WTC11 (cell line): ENCODE results near the gene EHBP1. TPM values are rescaled to one million over a fixed set of nuclear protein-coding genes. Genes with fewer than 3 reads are reported as not detected.
A peak's percentile ranks its signal among the peaks of the same experiment; 100 is the strongest.

Experiments used
- ATAC-seq: fragments of 200-7000 bp; cut with Tn5 transposase; 2 replicates; pipeline ENCODE4 v1.10.0; 2021; ENCODE audit warnings: mild to moderate bottlenecking, moderate library complexity
- CTCF ChIA-PET: fragments of 300-600 bp; sonication (Branson Sonifier 250); formaldehyde crosslinking; loops from one replicate; lab custom pipeline; 2021; ENCODE audit warnings: antibody characterized with exemption; lab: Charles Lee
- POLR2A ChIA-PET: fragments of 350-600 bp; sonication (Branson Sonifier 250); formaldehyde crosslinking; loops from one replicate; lab custom pipeline; 2021; ENCODE audit warnings: antibody characterized with exemption; lab: Charles Lee
- DNase-seq: peaks from one replicate; pipeline ENCODE4 v3.0.0; 2021; ENCODE audit warnings: low spot score
- H3K27ac Mint-ChIP-seq: 2 replicates; pipeline ENCODE4 v1.8.0; 2021; ENCODE audit warnings: mixed read lengths
- H3K27me3 Mint-ChIP-seq: 2 replicates; pipeline ENCODE4 v1.8.0; 2021; ENCODE audit warnings: low read depth, mild to moderate bottlenecking, moderate library complexity, mixed read lengths
- H3K36me3 Mint-ChIP-seq: 2 replicates; pipeline ENCODE4 v1.8.0; 2021; ENCODE audit warnings: mixed read lengths
- H3K4me1 Mint-ChIP-seq: 2 replicates; pipeline ENCODE4 v1.8.0; 2022; ENCODE audit warnings: mixed read lengths
- H3K4me3 Mint-ChIP-seq: 2 replicates; pipeline ENCODE4 v1.8.0; 2021; ENCODE audit warnings: mild to moderate bottlenecking, moderate library complexity, mixed read lengths
- H3K9me3 Mint-ChIP-seq: 2 replicates; pipeline ENCODE4 v1.8.0; 2021; ENCODE audit warnings: mixed read lengths
- AR ChIP-seq: fragments of 250-450 bp; sonication (Bioruptor Pico); IDR thresholded peaks from 2 replicates; pipeline ENCODE4 v1.9.0; 2021; ENCODE audit warnings: mild to moderate bottlenecking
- ATF2 ChIP-seq: sonication (generic); formaldehyde crosslinking; IDR thresholded peaks from 2 replicates; pipeline ENCODE4 v1.8.1; 2022; ENCODE audit warnings: low read depth, missing genetic modification reagents, borderline replicate concordance
- CBFB ChIP-seq: sonication (generic); formaldehyde crosslinking; IDR thresholded peaks from 2 replicates; pipeline ENCODE4 v1.8.1; 2022; ENCODE audit warnings: mild to moderate bottlenecking, low read depth, missing genetic modification reagents
- GABPB1 ChIP-seq: sonication (generic); formaldehyde crosslinking; IDR thresholded peaks from 2 replicates; pipeline ENCODE4 v1.8.1; 2023; ENCODE audit warnings: mild to moderate bottlenecking, missing genetic modification reagents
- GTF2I ChIP-seq: fragments of 250-450 bp; sonication (Bioruptor Pico); conservative IDR thresholded peaks from 2 replicates; pipeline ENCODE4 v1.4.0; 2021; ENCODE audit warnings: mild to moderate bottlenecking
- HMGA2 ChIP-seq: fragments of 250-450 bp; sonication (Bioruptor Pico); IDR thresholded peaks from 2 replicates; pipeline ENCODE4 v1.4.0; 2021; ENCODE audit warnings: mild to moderate bottlenecking, moderate library complexity
- JAZF1 ChIP-seq: fragments of 250-450 bp; sonication (Bioruptor Pico); IDR thresholded peaks from 2 replicates; pipeline ENCODE4 v1.9.0; 2021; ENCODE audit warnings: moderate library complexity, mild to moderate bottlenecking, inconsistent platforms
- JUN ChIP-seq: sonication (generic); formaldehyde crosslinking; IDR thresholded peaks from 2 replicates; pipeline ENCODE4 v1.8.0; 2023; ENCODE audit warnings: mild to moderate bottlenecking, missing genetic modification reagents
- NR3C1 ChIP-seq: sonication (generic); formaldehyde crosslinking; conservative IDR thresholded peaks from 2 replicates; pipeline ENCODE4 v1.8.1; 2023; ENCODE audit warnings: low read depth, mild to moderate bottlenecking, missing genetic modification reagents
- OVOL2 ChIP-seq: fragments of 250-450 bp; sonication (Bioruptor Pico); IDR thresholded peaks from 2 replicates; pipeline ENCODE4 v1.9.0; 2021; ENCODE audit warnings: mild to moderate bottlenecking, borderline replicate concordance
- PREB ChIP-seq: sonication (generic); formaldehyde crosslinking; IDR thresholded peaks from 2 replicates; pipeline ENCODE4 v1.8.1; 2022; ENCODE audit warnings: mild to moderate bottlenecking, missing genetic modification reagents, moderate library complexity, borderline replicate concordance
- PRRX2 ChIP-seq: fragments of 250-450 bp; sonication (Bioruptor Pico); IDR thresholded peaks from 2 replicates; pipeline ENCODE4 v1.8.0; 2021; ENCODE audit warnings: mild to moderate bottlenecking
- TEAD4 ChIP-seq: sonication (generic); formaldehyde crosslinking; IDR thresholded peaks from 2 replicates; pipeline ENCODE4 v1.8.0; 2022; ENCODE audit warnings: mild to moderate bottlenecking, missing genetic modification reagents
- TP53 ChIP-seq: sonication (generic); formaldehyde crosslinking; IDR thresholded peaks from 2 replicates; pipeline ENCODE4 v1.8.1; 2023; ENCODE audit warnings: mild to moderate bottlenecking, missing genetic modification reagents
- ZBTB21 ChIP-seq: sonication (generic); formaldehyde crosslinking; IDR thresholded peaks from 2 replicates; pipeline ENCODE4 v1.8.1; 2023; ENCODE audit warnings: mild to moderate bottlenecking, missing genetic modification reagents, borderline replicate concordance
- ZNF232 ChIP-seq: sonication (generic); formaldehyde crosslinking; IDR thresholded peaks from 2 replicates; pipeline ENCODE4 v1.8.0; 2022; ENCODE audit warnings: mild to moderate bottlenecking, missing genetic modification reagents
- total RNA-seq: library from RNA; stranded (reverse); gene quantifications from 3 replicates; pipeline ENCODE4 v1.2.3, GENCODE V29; 2021
- TF ChIP-seq, protein P1 (sequence below): sonication (generic); formaldehyde crosslinking; IDR thresholded peaks from 2 replicates; pipeline ENCODE4 v1.8.0; 2022; ENCODE audit warnings: mild to moderate bottlenecking, missing genetic modification reagents
- TF ChIP-seq, protein P2 (sequence below): fragments of 200-600 bp; IDR thresholded peaks from 2 replicates; pipeline ENCODE4 v1.8.0; 2022; ENCODE audit warnings: antibody characterized with exemption
- TF ChIP-seq, protein P3 (sequence below): sonication (generic); formaldehyde crosslinking; IDR thresholded peaks from 2 replicates; pipeline ENCODE4 v1.8.0; 2023; ENCODE audit warnings: mild to moderate bottlenecking, missing genetic modification reagents
- TF ChIP-seq, protein P4 (sequence below): sonication (generic); formaldehyde crosslinking; conservative IDR thresholded peaks from 2 replicates; pipeline ENCODE4 v1.8.1; 2022; ENCODE audit warnings: mild to moderate bottlenecking, missing genetic modification reagents
- TF ChIP-seq, protein P5 (sequence below): sonication (generic); formaldehyde crosslinking; IDR thresholded peaks from 2 replicates; pipeline ENCODE4 v1.8.0; 2023; ENCODE audit warnings: missing genetic modification reagents
- TF ChIP-seq, protein P6 (sequence below): sonication (generic); formaldehyde crosslinking; IDR thresholded peaks from 2 replicates; pipeline ENCODE4 v1.8.1; 2023; ENCODE audit warnings: mild to moderate bottlenecking, missing genetic modification reagents, moderate library complexity

EHBP1 gene
- total RNA-seq, 1 experiment from 2014 or later = 36.4 TPM

- no peak for TF ChIP-seq PREB (CRISPR knock-in tag)
- no peak for TF ChIP-seq AR (CRISPR knock-in tag)
- no peak for TF ChIP-seq ZNF232 (CRISPR knock-in tag)
- TF ChIP-seq JAZF1 (CRISPR knock-in tag) = no peak
- no peak for TF ChIP-seq PRRX2
- TF ChIP-seq ZBTB21 (CRISPR knock-in tag) = no peak
- no peak for TF ChIP-seq OVOL2 (CRISPR knock-in tag)
- TF ChIP-seq, protein P1, sequence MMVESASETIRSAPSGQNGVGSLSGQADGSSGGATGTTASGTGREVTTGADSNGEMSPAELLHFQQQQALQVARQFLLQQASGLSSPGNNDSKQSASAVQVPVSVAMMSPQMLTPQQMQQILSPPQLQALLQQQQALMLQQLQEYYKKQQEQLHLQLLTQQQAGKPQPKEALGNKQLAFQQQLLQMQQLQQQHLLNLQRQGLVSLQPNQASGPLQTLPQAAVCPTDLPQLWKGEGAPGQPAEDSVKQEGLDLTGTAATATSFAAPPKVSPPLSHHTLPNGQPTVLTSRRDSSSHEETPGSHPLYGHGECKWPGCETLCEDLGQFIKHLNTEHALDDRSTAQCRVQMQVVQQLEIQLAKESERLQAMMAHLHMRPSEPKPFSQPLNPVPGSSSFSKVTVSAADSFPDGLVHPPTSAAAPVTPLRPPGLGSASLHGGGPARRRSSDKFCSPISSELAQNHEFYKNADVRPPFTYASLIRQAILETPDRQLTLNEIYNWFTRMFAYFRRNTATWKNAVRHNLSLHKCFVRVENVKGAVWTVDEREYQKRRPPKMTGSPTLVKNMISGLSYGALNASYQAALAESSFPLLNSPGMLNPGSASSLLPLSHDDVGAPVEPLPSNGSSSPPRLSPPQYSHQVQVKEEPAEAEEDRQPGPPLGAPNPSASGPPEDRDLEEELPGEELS = no peak
- TF ChIP-seq JUN (CRISPR knock-in tag) = no peak
- TF ChIP-seq ATF2 = no peak
- TF ChIP-seq, protein P2, sequence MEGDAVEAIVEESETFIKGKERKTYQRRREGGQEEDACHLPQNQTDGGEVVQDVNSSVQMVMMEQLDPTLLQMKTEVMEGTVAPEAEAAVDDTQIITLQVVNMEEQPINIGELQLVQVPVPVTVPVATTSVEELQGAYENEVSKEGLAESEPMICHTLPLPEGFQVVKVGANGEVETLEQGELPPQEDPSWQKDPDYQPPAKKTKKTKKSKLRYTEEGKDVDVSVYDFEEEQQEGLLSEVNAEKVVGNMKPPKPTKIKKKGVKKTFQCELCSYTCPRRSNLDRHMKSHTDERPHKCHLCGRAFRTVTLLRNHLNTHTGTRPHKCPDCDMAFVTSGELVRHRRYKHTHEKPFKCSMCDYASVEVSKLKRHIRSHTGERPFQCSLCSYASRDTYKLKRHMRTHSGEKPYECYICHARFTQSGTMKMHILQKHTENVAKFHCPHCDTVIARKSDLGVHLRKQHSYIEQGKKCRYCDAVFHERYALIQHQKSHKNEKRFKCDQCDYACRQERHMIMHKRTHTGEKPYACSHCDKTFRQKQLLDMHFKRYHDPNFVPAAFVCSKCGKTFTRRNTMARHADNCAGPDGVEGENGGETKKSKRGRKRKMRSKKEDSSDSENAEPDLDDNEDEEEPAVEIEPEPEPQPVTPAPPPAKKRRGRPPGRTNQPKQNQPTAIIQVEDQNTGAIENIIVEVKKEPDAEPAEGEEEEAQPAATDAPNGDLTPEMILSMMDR = no peak
- TF ChIP-seq TEAD4 (CRISPR knock-in tag) = no peak
Measured at GRCh38 chr2:62743506-62743905, 38.0 kb downstream of the EHBP1 start (continued).

GRCh38 chr2:62744603-62745002 is 39.1 kb downstream of the EHBP1 start:
- peaks cover 51% of the 10 kb centered on the region for H3K4me1 Mint-ChIP-seq
- peak; percentile 58 for ATAC-seq
- ChIA-PET CTCF (interaction anchor here (2.0 kb wide), 1 partner anchor 288 kb away, joined by 6 read pairs; no protein-coding TSS in a partner anchor), POLR2A (no interaction called here)
- DNase-seq = no peak
- no peaks in the 10 kb centered on the region for H3K27me3 Mint-ChIP-seq
- no peak overlapping the region for H3K4me3 Mint-ChIP-seq
- H3K27ac Mint-ChIP-seq = no peak overlapping the region
- H3K9me3 Mint-ChIP-seq = peaks cover under 1% of the 10 kb centered on the region; the same call in 1 of the 2 replicates
- H3K36me3 Mint-ChIP-seq = peaks cover 12% of the 10 kb centered on the region
- TF ChIP-seq TEAD4 (CRISPR knock-in tag) (no peak), GTF2I (CRISPR knock-in tag) (no peak), HMGA2 (CRISPR knock-in tag) (no peak), GABPB1 (CRISPR knock-in tag) (no peak), CBFB (no peak), TP53 (no peak), NR3C1 (CRISPR knock-in tag) (no peak), OVOL2 (CRISPR knock-in tag) (no peak)
- TF ChIP-seq, protein P3, sequence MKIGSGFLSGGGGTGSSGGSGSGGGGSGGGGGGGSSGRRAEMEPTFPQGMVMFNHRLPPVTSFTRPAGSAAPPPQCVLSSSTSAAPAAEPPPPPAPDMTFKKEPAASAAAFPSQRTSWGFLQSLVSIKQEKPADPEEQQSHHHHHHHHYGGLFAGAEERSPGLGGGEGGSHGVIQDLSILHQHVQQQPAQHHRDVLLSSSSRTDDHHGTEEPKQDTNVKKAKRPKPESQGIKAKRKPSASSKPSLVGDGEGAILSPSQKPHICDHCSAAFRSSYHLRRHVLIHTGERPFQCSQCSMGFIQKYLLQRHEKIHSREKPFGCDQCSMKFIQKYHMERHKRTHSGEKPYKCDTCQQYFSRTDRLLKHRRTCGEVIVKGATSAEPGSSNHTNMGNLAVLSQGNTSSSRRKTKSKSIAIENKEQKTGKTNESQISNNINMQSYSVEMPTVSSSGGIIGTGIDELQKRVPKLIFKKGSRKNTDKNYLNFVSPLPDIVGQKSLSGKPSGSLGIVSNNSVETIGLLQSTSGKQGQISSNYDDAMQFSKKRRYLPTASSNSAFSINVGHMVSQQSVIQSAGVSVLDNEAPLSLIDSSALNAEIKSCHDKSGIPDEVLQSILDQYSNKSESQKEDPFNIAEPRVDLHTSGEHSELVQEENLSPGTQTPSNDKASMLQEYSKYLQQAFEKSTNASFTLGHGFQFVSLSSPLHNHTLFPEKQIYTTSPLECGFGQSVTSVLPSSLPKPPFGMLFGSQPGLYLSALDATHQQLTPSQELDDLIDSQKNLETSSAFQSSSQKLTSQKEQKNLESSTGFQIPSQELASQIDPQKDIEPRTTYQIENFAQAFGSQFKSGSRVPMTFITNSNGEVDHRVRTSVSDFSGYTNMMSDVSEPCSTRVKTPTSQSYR (CRISPR knock-in tag) = no peak
- TF ChIP-seq, protein P4, sequence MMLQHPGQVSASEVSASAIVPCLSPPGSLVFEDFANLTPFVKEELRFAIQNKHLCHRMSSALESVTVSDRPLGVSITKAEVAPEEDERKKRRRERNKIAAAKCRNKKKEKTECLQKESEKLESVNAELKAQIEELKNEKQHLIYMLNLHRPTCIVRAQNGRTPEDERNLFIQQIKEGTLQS (CRISPR knock-in tag) = no peak
- TF ChIP-seq, protein P5, sequence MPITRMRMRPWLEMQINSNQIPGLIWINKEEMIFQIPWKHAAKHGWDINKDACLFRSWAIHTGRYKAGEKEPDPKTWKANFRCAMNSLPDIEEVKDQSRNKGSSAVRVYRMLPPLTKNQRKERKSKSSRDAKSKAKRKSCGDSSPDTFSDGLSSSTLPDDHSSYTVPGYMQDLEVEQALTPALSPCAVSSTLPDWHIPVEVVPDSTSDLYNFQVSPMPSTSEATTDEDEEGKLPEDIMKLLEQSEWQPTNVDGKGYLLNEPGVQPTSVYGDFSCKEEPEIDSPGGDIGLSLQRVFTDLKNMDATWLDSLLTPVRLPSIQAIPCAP (CRISPR knock-in tag) = no peak
- TF ChIP-seq, protein P6, sequence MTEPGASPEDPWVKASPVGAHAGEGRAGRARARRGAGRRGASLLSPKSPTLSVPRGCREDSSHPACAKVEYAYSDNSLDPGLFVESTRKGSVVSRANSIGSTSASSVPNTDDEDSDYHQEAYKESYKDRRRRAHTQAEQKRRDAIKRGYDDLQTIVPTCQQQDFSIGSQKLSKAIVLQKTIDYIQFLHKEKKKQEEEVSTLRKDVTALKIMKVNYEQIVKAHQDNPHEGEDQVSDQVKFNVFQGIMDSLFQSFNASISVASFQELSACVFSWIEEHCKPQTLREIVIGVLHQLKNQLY (CRISPR knock-in tag) = no peak
